ENCODE measurements around the gene BCAS3.

- TF ChIP-seq, protein P1, sequence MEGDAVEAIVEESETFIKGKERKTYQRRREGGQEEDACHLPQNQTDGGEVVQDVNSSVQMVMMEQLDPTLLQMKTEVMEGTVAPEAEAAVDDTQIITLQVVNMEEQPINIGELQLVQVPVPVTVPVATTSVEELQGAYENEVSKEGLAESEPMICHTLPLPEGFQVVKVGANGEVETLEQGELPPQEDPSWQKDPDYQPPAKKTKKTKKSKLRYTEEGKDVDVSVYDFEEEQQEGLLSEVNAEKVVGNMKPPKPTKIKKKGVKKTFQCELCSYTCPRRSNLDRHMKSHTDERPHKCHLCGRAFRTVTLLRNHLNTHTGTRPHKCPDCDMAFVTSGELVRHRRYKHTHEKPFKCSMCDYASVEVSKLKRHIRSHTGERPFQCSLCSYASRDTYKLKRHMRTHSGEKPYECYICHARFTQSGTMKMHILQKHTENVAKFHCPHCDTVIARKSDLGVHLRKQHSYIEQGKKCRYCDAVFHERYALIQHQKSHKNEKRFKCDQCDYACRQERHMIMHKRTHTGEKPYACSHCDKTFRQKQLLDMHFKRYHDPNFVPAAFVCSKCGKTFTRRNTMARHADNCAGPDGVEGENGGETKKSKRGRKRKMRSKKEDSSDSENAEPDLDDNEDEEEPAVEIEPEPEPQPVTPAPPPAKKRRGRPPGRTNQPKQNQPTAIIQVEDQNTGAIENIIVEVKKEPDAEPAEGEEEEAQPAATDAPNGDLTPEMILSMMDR (IDR thresholded peaks at IDR 0.05): no peak
- TF ChIP-seq POLR2A (IDR thresholded peaks at IDR 0.05): no peak
Observed at GRCh38 chr17:60964160-60964559, 286.5 kb downstream of the BCAS3 start.

Measured in body of pancreas (tissue), 4 donors.